Activated T-helper 1 cell treated with anti-CD3 and anti-CD28 coated beads, Interleukin-2, amount 50 U/mL, for 16 hours (primary cell): ENCODE measurements around the gene BMP7.
"Not testable (repeated sequence)": the region's sequence is repeated elsewhere in the genome, so short reads cannot be mapped to it uniquely, and the experiment has no call there.

Source experiments
- DNase-seq, 2 donors: peaks; one replicate each; pipeline ENCODE4 v3.0.0-alpha.2; 2020; ENCODE audit warnings: low read depth in 1 of 2, low spot score in 1 of 2

BMP7 gene

DNA sequence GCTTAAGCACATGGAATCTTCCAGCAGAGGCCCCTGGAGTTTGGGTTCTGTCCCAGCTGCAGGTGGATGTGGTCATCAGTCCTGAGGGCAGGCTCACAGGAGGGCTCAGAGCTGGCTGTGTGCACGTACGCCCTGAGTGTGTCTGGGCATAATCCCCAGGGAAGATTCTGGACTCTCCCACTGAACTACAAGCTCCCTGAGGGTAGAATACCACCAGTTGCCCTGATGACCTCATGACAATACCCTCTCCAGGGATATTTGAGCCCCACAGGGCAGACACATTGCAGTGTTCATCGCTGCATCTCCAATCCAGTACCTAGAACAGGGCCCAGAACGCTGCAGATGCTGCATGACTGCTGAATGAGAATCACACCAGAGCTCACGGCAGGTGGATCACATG, 92.5 kb downstream of the BMP7 start:
- DNase-seq = no peak

DNA sequence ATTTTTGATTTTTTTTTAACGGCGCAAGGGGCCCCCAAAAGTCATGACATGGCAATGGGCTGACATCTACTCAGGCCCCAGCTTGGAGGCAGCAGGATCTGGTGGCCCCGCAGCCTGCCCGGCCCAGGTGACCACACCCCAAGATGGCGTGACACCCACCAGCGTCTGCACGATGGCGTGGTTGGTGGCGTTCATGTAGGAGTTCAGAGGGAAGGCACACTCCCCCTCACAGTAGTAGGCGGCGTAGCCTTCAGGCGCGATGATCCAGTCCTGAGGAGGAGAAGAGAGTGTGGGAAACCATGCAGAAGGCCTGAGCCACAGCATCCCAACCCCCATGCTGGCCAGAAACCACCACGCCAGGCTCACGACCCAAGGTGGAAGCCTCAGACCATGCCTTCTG, 93.4 kb downstream of the BMP7 start:
- DNase-seq = no peak

DNA sequence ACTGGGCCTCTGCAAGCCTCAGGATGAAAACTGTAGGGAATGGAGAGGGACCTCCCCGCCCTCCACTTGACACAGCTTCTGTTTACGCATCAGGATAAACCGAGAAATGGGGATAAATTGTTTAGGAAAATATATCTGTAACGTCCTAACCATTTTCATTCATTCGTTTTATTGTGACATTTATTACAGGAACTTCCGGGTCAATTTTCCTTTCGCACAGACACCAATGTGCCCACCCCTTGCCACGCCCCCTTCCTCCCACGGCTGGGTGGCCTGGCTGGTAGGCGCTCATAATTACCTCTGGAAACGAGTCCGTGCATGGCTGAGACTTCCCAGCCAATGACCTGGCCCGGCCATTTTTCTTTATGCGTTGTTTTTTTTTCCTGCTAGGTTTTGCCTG, 96.1 kb downstream of the BMP7 start:
- DNase-seq = no peak

DNA sequence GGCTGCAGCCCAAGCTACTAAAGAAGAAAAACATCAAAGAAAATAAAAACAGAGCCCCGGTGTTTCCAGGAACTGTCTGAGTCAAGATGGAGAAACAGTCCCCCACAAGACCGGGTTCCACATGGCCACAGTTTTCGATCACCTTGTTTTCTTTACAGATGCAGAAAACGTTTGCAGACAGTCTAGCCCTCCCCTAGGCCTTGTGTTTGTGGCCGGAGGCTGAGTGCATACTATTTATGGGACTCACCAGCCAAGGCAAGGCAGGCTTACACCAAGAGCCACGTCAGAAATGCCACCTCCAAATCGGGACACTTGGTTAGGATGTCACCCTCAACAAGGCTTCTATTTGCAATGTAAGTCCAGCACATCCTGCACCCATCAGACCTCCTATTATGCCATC, 97.3 kb downstream of the BMP7 start:
- no peak for DNase-seq

DNA sequence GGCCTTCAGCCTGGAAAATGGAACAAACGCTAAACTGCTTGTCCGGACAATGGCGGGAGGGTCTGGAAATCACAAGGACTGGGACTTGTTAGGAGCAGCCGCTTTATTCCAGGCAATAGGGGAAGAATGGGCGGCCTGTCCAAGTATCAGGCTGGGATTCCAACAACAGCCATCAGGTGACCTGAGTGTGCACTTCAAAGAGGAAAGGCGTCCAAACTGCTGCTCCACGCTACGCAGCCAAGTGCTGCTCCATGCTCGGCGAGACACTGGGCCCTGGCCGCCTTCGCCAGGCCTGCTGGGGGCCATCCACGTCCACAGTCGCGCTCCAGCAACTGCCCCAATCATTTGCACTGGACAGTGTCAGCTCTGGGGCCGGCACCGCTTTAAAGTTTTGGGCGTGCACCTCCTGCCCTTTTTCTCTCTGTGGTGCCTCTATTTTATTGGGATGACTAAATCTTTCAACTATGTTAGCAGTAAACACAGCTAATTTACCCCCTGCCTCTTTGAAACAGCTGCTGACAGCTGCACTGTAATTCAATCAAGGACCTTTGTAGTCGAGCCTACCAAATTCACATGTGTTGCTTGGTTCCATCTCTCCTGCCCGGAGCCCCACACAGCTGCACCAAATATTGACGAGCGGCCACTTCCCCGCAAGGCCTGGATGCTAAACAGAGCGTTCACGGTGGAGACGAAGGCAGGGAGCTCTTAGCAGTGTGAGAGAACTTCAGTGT, 98.3 kb downstream of the BMP7 start:
- no peak for DNase-seq

DNA sequence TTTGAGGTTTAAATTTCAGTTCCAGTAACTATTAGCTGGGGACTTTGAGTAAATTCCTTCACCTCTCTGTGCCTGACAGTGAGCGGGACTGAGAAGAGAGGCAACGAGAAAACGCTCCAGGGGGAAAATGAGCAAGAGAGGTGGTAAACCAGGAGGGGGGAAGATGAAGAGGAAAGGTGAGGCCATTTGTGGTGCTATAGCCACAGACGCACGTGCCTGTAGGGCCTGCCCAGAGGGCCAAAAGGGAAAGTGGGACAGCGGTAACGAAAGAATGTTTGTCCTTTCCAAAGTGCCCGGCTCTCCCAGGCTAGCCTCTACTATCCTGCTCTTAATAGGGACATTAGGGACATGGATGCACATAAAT, 99.2 kb downstream of the BMP7 start:
- no peak for DNase-seq

DNA sequence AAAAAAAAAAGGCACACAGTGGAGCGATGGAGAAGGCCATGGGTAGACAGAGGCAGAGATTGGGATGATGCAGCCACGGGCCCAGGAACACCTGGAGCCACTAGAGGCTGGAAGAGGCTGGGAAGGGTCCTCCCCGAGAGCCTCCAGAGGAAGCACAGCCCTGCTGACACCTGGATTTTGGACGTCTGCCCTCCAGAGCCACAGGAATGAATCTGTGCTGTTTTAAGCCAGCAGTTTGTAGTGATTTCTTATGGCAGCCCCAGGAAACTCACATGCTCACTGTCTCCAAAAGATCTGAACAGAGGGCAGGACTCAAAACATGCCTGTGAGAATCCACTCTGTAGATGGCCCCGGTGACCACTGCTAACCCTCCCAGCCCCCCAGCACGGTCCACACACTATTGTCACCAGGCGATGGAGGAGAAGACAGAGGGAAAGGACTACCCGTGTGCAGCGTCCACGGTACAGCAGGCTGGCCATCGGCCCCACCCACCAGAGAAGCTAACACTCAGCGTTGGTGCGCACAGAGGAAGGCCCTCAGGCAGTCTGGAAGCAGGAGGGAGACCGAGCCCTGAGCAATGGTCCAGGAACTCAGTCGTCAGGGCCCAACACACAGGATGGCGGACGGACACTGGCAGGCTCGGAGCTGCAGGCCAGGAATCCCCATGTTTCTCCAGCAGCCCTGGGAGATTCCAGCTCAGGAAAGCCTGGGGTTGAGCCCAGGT, 99.7 kb downstream of the BMP7 start:
- DNase-seq = no peak

DNA sequence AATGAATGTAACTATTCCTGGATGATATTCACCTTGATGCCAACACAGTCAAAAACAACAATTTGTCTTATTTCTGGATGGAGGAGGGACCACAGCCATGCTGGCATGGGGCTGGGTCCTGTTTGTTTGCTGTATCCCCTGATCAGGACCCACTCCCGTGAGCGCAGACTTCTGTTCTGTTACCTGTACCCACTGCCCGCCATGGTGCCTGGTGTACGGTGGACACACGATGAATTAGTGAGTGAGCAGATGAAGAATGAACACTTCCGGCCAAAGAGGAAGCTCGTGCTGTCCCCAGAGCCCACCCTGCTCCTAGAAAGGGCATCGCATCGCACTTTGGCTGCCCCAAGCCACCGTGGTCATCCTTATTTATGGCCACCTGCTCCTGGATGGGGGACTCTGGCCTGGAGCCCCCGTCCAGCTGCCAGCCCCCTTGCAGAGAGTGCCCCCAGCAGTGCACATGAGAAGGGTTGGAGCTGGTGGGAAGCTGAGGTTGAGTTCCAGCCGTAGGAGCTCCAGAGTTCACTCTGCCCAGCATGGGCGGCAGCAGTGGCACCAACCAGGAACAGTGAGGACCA, 100.9 kb downstream of the BMP7 start:
- no peak for DNase-seq

DNA sequence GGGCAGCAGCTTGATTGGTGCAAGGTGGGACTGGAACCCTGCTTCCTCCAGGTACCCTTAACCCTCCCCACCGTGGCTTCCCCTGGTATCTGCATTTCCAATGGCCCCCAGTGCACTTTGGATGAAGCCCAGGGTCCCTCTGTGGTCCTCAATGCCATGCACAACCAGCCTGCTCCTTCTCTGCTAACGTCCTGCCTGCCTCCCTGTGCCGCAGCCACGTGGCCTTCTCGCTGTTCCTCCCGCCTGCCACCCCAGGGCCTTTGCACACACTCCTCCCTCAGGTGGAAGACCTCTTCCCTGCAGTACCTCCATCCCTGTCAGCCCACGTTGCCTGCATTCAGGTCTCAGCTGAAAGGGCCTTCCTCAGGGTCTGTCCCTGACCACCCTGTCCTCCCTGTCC, 101.6 kb downstream of the BMP7 start:
- DNase-seq = no peak

DNA sequence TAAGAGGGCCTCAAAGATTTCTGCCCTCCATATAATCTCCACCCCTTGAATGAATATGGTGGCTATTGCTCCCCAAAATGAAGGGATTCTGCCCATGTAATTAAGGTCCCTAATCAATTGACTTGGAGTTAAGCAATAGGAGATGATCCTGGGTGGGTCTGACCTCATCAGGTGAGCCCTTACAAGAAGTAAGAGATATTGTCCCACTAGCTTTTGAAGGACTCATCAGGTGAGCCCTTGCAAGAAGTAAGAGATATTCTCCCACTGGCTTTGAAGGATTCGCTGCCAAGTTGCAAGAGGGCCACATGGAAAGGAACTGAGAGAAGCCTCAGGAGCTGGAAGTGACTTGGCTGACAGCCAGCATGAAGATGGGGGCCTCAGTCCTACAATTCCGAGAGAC, 103.4 kb downstream of the BMP7 start:
- DNase-seq = no peak

DNA sequence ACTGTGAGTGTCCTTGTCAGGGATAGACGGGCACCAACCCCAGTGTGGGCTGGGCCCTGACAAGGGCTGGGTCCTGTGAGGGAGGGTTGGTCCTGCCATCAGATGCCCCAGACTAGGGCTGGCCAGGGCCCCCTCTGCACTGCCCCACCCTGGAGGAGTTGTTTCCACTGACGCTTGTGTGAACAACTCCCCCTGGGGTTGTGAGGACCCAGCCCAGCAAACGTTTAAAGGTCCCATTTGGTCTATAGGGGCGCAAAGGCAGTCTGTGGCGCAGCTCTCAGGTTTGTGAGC, 104.1 kb downstream of the BMP7 start:
- no peak for DNase-seq

DNA sequence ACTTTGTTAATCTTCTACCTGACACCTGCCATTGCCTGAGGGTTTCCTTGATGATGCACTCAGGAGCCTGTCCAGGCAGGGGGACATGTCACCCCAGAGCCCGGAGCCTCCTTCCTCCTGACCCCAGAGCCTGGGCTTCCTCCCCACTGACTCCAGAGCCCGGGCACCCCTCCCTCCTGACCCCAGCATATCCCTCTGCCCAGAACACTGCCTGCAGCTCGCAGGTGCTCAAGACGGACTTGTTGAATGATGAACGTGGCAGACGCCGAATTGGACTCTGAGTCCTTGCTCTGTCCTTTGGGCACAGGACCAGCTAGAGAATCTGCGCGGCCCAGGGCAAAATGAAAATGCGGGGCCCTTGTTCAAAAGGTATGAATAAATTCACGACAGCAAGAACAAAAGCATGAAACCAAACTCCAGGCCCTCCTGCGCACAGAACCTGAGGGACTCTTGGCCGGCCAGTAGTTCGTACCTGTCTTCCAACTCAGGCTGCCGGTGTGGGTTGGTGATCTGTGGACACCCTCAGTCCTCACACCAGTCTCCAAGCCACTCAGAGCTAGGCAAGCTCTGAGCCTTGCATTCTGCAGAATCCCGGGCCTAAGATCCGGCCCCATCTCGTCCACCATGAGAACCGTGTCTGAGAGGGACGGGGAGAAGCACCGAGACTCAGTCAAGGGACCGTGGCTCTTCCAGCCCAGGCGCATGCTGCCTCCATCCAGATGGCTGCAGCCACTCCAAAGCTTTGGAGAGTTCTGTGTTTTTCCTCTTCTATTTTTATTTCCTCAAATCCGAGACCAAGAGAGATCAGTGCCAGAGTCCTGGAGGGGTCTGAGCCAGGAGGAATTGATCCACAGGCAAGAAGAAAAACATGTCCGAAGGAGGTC, 104.7 kb downstream of the BMP7 start:
- no peak for DNase-seq

DNA sequence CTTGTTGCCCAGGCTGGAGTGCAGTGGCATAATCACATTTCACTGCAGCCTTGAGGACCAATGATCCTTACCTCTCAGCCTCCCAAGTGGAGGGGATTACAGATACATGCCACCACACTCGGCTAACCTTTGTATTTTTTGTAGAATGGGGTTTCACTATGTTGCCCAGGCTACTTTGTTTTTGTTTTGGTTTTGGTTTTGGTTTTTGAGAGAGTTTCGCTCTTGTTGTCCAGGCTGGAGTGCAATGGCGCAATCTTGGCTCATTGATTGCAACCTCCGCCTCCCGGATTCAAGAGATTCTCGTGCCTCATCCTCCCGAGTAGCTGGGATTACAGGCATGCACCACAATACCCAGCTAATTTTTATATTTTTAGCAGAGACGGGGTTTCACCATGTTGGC, 105.5 kb downstream of the BMP7 start:
- DNase-seq = no peak

DNA sequence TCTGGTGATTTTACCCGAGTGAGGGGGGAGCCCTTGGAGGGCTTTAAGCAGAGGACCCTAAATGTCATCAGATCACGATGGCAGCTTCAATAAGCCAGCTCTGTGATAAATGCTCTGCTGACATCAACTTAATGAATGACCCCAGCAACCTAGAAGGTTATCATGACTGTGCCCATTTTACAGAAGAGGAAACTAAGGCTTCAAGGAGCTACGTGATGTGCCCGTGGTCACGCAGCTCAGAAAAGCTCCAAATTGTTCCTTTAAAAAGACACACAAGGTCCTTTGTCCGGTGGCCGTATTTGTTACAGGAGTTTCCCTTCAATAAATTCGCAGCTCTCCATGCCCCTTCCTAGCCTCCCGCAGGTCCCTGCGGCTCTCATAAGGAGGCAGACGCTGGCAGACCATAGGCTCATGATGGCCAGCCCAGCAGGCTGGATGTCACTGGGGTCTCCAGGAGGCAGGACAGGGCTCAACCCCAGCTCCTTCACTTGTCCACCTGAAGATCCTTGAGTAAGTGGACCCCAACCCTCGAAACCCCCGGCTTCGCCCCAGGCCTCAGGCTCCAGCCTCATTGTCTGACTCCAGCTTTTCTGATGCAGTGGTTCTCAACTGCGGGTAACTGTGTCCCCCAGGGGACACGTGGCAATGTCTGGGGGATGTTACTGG, 106.4 kb downstream of the BMP7 start:
- DNase-seq = no peak

DNA sequence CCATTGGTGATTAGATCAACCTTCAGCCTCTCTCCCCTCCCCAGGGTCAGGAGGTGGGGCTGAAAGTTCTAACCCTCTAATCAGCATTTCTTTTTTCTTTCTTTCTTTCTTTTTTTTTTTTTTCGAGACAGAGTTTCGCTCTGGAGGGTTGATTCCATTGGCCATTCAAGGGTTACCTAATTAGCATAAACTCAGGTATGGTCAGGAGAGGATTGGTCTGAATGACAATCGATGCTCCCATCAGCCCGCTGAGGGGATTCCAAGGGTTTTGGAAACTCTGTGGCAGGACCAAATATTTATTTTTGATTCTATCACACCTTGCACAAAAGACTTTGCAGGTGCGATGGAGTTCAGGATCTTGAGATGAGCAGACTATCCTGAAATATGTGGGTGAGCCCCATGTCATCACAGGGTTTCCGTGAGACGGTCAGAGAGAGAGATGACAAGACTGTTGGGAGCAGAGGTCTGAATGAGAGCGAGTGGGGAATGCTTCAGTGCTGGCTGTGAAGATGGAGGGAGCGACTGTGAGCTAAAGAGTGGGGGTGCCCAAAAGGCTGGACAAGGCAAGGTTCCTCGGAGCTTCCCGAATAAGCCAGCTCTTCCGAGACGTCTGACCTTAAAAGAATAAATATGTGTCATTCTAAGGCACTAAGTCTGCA, 107.1 kb downstream of the BMP7 start:
- DNase-seq = no peak

DNA sequence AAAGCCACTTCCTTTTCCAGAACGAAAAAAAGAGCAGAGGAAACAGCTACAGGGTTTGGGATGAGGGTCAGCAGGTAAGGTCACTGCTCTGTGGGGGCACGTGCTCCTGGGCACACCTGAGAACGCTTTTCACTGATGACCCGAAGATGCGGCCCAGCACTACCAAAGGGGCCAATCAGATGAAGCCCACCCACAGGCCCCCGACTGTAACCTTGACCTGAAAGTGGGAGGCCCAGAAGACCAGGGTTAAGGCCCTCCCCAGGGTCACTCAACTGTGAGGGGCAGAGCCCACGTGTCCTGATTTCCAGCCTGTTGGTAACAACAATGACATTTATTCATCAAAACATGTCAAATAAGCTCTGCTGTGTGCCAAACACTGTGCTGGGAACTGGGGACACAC, 108.0 kb downstream of the BMP7 start:
- DNase-seq = no peak

DNA sequence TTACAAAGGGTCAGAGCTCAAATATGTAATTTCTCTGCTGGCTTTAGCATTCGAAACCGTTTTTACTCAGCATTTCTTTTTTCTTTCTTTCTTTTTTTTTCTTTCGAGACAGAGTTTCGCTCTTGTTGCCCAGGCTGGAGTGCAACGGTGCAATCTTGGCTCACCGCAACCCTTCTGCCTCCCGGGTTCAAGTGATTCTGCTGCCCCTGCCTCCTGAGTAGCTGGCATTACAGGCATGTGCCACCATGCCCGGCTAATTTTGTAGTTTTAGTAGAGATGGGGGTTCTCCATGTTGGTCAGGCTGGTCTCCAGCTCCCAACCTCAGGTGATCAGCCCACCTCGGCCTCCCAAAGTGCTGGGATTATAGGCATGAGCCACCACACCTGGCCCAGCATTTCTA, 108.7 kb downstream of the BMP7 start:
- not testable (repeated sequence) for DNase-seq

DNA sequence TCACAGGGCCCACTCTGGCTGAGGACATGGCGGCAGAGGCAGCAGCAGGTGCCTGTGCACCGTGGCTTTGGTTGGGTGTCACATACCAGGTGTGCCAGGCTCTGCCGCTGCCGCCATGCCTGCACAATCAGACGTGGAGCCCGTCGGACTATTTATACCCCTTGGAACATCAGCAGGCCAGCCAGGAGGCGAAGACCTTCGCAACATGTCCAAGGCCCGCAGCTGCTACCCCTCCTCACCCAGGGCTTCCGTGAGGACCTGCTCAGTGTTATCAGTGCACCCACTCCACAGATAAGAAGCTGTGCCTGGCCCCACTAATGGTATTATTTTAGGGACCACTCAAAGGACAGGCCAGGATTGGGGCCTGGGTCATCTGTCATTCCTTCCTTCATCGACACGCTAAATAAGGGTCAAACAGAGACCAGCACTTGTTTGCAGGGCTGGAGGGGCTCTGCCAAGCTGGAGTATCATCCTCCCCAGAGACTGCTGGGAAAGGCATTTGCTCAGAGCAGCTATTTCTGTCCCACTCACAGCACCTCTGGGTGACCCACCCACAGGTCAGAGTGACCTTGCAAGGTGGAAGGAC, 109.2 kb downstream of the BMP7 start:
- no peak for DNase-seq

DNA sequence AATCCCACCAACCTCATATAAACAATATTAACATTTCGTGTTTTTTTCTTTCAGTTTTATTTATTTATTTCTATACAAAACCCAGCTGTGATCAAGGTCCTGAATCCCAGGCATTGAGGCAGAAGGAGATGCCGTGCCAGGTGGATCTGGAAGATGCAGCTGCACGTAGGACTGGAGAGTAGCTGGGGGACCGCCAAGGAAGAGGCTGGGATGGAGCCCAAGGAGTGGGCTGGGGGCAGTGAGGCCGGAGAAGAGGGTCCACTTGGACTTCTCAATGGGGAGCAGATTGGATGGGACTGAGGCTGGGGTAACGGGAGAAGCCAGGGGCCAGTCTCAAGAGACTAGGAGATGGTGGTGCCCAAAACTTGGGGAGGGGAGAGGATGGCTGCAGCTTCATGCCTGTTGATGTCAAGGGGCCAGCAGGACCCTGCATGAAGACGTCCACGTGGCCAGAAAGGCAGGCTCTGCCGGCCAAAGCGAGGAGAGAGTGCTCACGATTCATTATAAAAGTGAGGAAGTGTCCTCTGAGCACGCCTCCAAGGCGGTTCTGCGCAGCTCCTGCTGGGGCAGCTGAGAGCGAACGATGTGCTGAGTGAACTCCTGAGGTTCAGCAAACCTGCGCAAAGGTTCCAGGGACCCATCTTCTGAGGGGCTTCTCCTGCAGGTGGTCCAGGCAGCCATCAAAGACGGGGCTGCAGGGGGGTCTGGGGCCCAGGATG, 110.3 kb downstream of the BMP7 start:
- no peak for DNase-seq

DNA sequence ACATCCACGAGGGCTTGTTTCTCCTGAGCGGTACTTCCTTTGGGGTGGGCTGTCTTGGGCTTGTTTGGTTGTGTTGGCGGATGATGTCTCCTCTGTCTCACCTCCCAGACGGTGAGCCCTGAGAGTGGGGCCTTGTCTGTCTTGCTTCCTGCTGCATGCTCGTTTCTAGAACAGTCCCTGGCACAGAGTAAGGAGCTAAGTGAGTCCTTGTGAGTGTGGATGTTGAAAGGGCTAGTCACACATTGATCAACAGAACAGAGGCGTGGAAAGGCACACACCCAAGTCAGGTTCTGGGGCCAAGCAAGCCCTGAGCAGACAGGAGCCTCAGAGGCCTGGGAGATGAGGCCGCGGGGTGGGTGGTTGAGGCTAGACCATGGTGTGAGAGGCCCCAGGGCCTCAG, 111.0 kb downstream of the BMP7 start:
- no peak for DNase-seq
